Kasumi-1 (cell line): Measurements from ENCODE around the gene ARHGEF28.

ENCODE experiments used
- DNase-seq, 2 experiments: peaks; one replicate each; lab custom pipeline; 2025; lab: John Stamatoyannopoulos, UW

The ARHGEF28 gene

GRCh38 chr5:73692166-73692640, 66.2 kb downstream of the ARHGEF28 start:
- no peak for DNase-seq

- no peak for DNase-seq
Measured at GRCh38 chr5:73692981-73693380, 67.0 kb downstream of the ARHGEF28 start.

GRCh38 chr5:73693573-73694061, 67.6 kb downstream of the ARHGEF28 start:
- peak; percentile 1 to 8 for DNase-seq

- peak in 1 of 2 experiments; percentile 7 for DNase-seq
Measured at GRCh38 chr5:73694089-73694488, 68.1 kb downstream of the ARHGEF28 start.

GRCh38 chr5:73698011-73698410, 72.0 kb downstream of the ARHGEF28 start:
- DNase-seq, result no peak

- no peak for DNase-seq
Measured at GRCh38 chr5:73701566-73701965, 75.6 kb downstream of the ARHGEF28 start.

- no peak for DNase-seq
Measured at GRCh38 chr5:73702534-73702933, 76.5 kb downstream of the ARHGEF28 start.

- no peak for DNase-seq
Measured at GRCh38 chr5:73702951-73703350, 77.0 kb downstream of the ARHGEF28 start.

GRCh38 chr5:73705364-73705763, 79.4 kb downstream of the ARHGEF28 start:
- no peak for DNase-seq

GRCh38 chr5:73706963-73707362, 81.0 kb downstream of the ARHGEF28 start:
- no peak for DNase-seq

- DNase-seq, result no peak
Measured at GRCh38 chr5:73709536-73710129, 83.6 kb downstream of the ARHGEF28 start.

- DNase-seq, result no peak
Measured at GRCh38 chr5:73716284-73716808, 90.3 kb downstream of the ARHGEF28 start.

- no peak for DNase-seq
Measured at GRCh38 chr5:73718762-73719161, 92.8 kb downstream of the ARHGEF28 start.

- DNase-seq, result no peak
Measured at GRCh38 chr5:73719632-73720031, 93.6 kb downstream of the ARHGEF28 start.

GRCh38 chr5:73722231-73722630, 96.2 kb downstream of the ARHGEF28 start:
- DNase-seq, result no peak

GRCh38 chr5:73726071-73726470, 100.1 kb downstream of the ARHGEF28 start:
- no peak for DNase-seq

- no peak for DNase-seq
Measured at GRCh38 chr5:73726606-73727231, 100.7 kb downstream of the ARHGEF28 start.

- no peak for DNase-seq
Measured at GRCh38 chr5:73727470-73727869, 101.5 kb downstream of the ARHGEF28 start.

- DNase-seq, result no peak
Measured at GRCh38 chr5:73728493-73729273, 102.7 kb downstream of the ARHGEF28 start.

- DNase-seq, result no peak
Measured at GRCh38 chr5:73729329-73729728, 103.3 kb downstream of the ARHGEF28 start.

GRCh38 chr5:73732045-73732444, 106.0 kb downstream of the ARHGEF28 start:
- no peak for DNase-seq

GRCh38 chr5:73733219-73733618, 107.2 kb downstream of the ARHGEF28 start:
- DNase-seq, result no peak
